Body of pancreas (tissue), 4 donors: Measurements from ENCODE around the gene TLCD2. TPM values are rescaled to one million over a fixed set of nuclear protein-coding genes. Genes with fewer than 3 reads are reported as not detected.
"Not testable (repeated sequence)": the region's sequence is repeated elsewhere in the genome, so short reads cannot be mapped to it uniquely, and the experiment has no call there.

Source experiments
- ATAC-seq: fragments of 150-250 bp; one replicate; pipeline ENCODE4 v1.9.1; 2016
- DNase-seq, 4 donors: peaks; one replicate each; pipeline ENCODE4 v3.0.0-alpha.2; 2019
- H3K27ac ChIP-seq, 4 donors: fragments of 200-600 bp; sonication (generic); 1 replicate in 3 of 4; 2 replicates in 1 of 4; pipeline versions ENCODE4 v1.5.1 to v1.6.1; 2016 to 2019; ENCODE audit warnings: mild to moderate bottlenecking in 1 of 4, mixed read lengths in 1 of 4, moderate library complexity in 1 of 4
- H3K27me3 ChIP-seq, 2 donors: fragments of 200-600 bp; sonication (generic); one replicate each; pipeline ENCODE4 v1.6.0; 2016; ENCODE audit warnings: mild to moderate bottlenecking in 1 of 2
- H3K36me3 ChIP-seq, 2 donors: fragments of 200-600 bp; sonication (generic); replicated peaks in 1 of 2; 2 replicates each; pipeline ENCODE4 v1.5.1; 2016; ENCODE audit warnings: low read depth in 2 of 2; ENCODE audit not compliant: insufficient read depth in 1 of 2
- H3K4me1 ChIP-seq: fragments of 200-600 bp; sonication (generic); one replicate; pipeline ENCODE4 v1.6.0; 2016
- H3K4me3 ChIP-seq, 2 donors: fragments of 200-600 bp; sonication (generic); 1 replicate in 1 of 2; 2 replicates in 1 of 2; pipeline ENCODE4 v1.5.1; 2016 to 2019
- H3K9me3 ChIP-seq, 3 donors: fragments of 200-600 bp; sonication (generic); 1 replicate in 2 of 3; 2 replicates in 1 of 3; pipeline ENCODE4 v1.5.1; 2016
- CTCF ChIP-seq, 7 experiments: fragments of 450-650 bp in 4 of 7; fragments of 200-600 bp in 3 of 7; sonication (generic) in 3 of 7; IDR thresholded peaks; one replicate each; pipeline ENCODE4 v1.5.1; 2016 to 2019; ENCODE audit warnings: antibody characterized with exemption in 7 of 7
- POLR2A ChIP-seq, 3 donors: fragments of 450-650 bp; IDR thresholded peaks; one replicate each; pipeline ENCODE4 v1.6.1; 2016; ENCODE audit warnings: antibody characterized with exemption in 3 of 3, mild to moderate bottlenecking in 2 of 3
- WGBS, 2 donors: methylation state at CpG; one replicate each; pipeline ENCODE4 v1.1.5; 2017; 5-methylcytosine and 5-hydroxymethylcytosine counted together
- intact Hi-C: fragments of 100-400 bp; cut with DNase I; formaldehyde crosslinking; loops from one replicate; pipeline ENCODE4 v1.15.1; 2023
- microRNA counts, 2 donors: library from miRNA; unstranded; fragments of <30 nt; microRNA quantifications; one replicate each; lab custom pipeline; 2017
- total RNA-seq, 2 donors: library from RNA; depleted of rRNA; stranded (reverse); fragments of >200 nt; gene quantifications; one replicate each; pipeline ENCODE4 v1.1.0, GENCODE V29; 2016

Gene TLCD2
- total RNA-seq, 2 donors from 2014 or later: 1.6 to 2.6 TPM

- WGBS, 2 donors: 89 to 96% methylated on average over 9 of the region's 9 CpGs
- Histone ChIP-seq H3K9me3 (no peaks in the 10 kb centered on the region), H3K4me3 (no peak overlapping the region), H3K27me3 (no peaks in the 10 kb centered on the region), H3K27ac (no peak overlapping the region), H3K4me1 (no peaks in the 10 kb centered on the region), H3K36me3 (peaks cover 74 to 84% of the 10 kb centered on the region in 2 donors)
- TF ChIP-seq CTCF (IDR thresholded peaks at IDR 0.05) (no peak), POLR2A (IDR thresholded peaks at IDR 0.05) (no peak)
- ATAC-seq (no peak), DNase-seq (no peak)
- intact Hi-C loops: no loop called here
Observed at GRCh38 chr17:1658100-1658499, 52.1 kb downstream of the TLCD2 start.

GRCh38 chr17:1653735-1654134 is 56.4 kb downstream of the TLCD2 start:
- ATAC-seq: no peak
- Histone ChIP-seq H3K9me3 (no peaks in the 10 kb centered on the region), H3K27me3 (no peaks in the 10 kb centered on the region), H3K36me3 (peaks cover 43 to 70% of the 10 kb centered on the region in 2 donors), H3K4me3 (no peak overlapping the region), H3K27ac (no peak overlapping the region), H3K4me1 (peaks cover 19% of the 10 kb centered on the region)
- 94 to 96% methylated on average over 12 to 14 of the region's 14 CpGs for WGBS, 2 donors
- intact Hi-C loops: no loop called here
- no peak for DNase-seq
- TF ChIP-seq CTCF (IDR thresholded peaks at IDR 0.05) (no peak), POLR2A (IDR thresholded peaks at IDR 0.05) (no peak)

GRCh38 chr17:1652794-1653193 is 57.4 kb downstream of the TLCD2 start:
- ATAC-seq, H3K9me3 ChIP-seq, DNase-seq, H3K4me3 ChIP-seq, H3K27ac ChIP-seq, intact Hi-C loops, H3K27me3 ChIP-seq: not testable (repeated sequence)
- Histone ChIP-seq H3K4me1 (peaks cover 28% of the 10 kb centered on the region), H3K36me3 (peaks cover 36 to 61% of the 10 kb centered on the region in 2 donors)
- WGBS, 2 donors: 85 to 96% methylated on average over 4 to 7 of the region's 7 CpGs

MicroRNAs within 50 kb of the gene (microRNA counts, 767-probe panel; counts per million panel counts)
- 4,933 to 8,380 counts per million in 2 donors for microRNA hsa-miR-22-3p (lab: Ali Mortazavi, UCI)

Other genes starting within 250 kb of the TLCD2 start
- gene MYO1C, start 217.7 kb downstream of the TLCD2 start, total RNA-seq: 10 to 100 TPM; 77.3 to 94.6 TPM
- 10 to 100 TPM; 26.4 to 34.2 TPM for gene INPP5K, start 193.8 kb downstream of the TLCD2 start, total RNA-seq
- gene PITPNA, start 147.6 kb downstream of the TLCD2 start, total RNA-seq: 10 to 100 TPM; 11.2 to 14.3 TPM
- gene SLC43A2, start 81.5 kb downstream of the TLCD2 start, total RNA-seq: 10 to 100 TPM in 1 of 2 donors, 1 to 10 TPM in 1; 9.6 to 22.4 TPM
- gene SCARF1, start 64.6 kb downstream of the TLCD2 start, total RNA-seq: 10 to 100 TPM in 1 of 2 donors, 1 to 10 TPM in 1; 9.1 to 15.5 TPM
- gene RILP, start 60.5 kb downstream of the TLCD2 start, total RNA-seq: 10 to 100 TPM; 21.0 to 68.2 TPM
- 100 to 1,000 TPM in 1 of 2 donors, 10 to 100 TPM in 1; 84.7 to 100 TPM for gene PRPF8, start 25.5 kb downstream of the TLCD2 start, total RNA-seq
- 10 to 100 TPM; 15.6 to 31.6 TPM for gene WDR81, start 14.3 kb upstream of the TLCD2 start, total RNA-seq
- 1 to 10 TPM; 5.9 to 8.8 TPM for gene SERPINF2, start 32.5 kb upstream of the TLCD2 start, total RNA-seq
- gene SERPINF1, start 51.7 kb upstream of the TLCD2 start, total RNA-seq: 100 to 1,000 TPM; 146 to 194 TPM
- 1 to 10 TPM; 4.0 to 7.0 TPM for gene SMYD4, start 119.5 kb upstream of the TLCD2 start, total RNA-seq
- gene RPA1, start 119.6 kb upstream of the TLCD2 start, total RNA-seq: 10 to 100 TPM in 1 of 2 donors, 1 to 10 TPM in 1; 8.9 to 11.9 TPM